MM.1S (cell line): ENCODE measurements around the gene CEP43.

Experiments
- DNase-seq: peaks from one replicate; pipeline ENCODE4 v3.0.0-alpha.2; 2015
- H2AFZ ChIP-seq: fragments of 300-600 bp; sonication (generic); 2 replicates; pipeline ENCODE4 v1.6.0; 2016; ENCODE audit warnings: antibody characterized with exemption, low read length
- H3F3A ChIP-seq: fragments of 300-600 bp; sonication (generic); 2 replicates; pipeline ENCODE4 v1.6.1; 2016; ENCODE audit warnings: mild to moderate bottlenecking, antibody characterized with exemption, low read length, moderate library complexity, mixed read lengths; ENCODE audit not compliant: insufficient read depth
- H3K27ac ChIP-seq: fragments of 300-600 bp; sonication (generic); 2 replicates; pipeline ENCODE4 v1.5.1; 2016; ENCODE audit warnings: mild to moderate bottlenecking, low read length
- H3K27me3 ChIP-seq: fragments of 300-600 bp; sonication (generic); replicated peaks from 2 replicates; pipeline ENCODE4 v1.6.0; 2016; ENCODE audit warnings: low read length; ENCODE audit not compliant: insufficient read depth
- H3K36me3 ChIP-seq: fragments of 300-600 bp; sonication (generic); replicated peaks from 2 replicates; pipeline ENCODE4 v1.6.1; 2016; ENCODE audit warnings: mild to moderate bottlenecking, low read length, mixed read lengths; ENCODE audit not compliant: insufficient read depth
- H3K4me1 ChIP-seq: fragments of 300-600 bp; sonication (generic); 2 replicates; pipeline ENCODE4 v1.6.1; 2016; ENCODE audit warnings: low read length, mixed read lengths
- H3K4me2 ChIP-seq: fragments of 300-600 bp; sonication (generic); 2 replicates; pipeline ENCODE4 v1.6.0; 2016; ENCODE audit warnings: low read depth, low read length
- H3K4me3 ChIP-seq: fragments of 300-600 bp; sonication (generic); 2 replicates; pipeline ENCODE4 v1.5.1; 2016; ENCODE audit warnings: low read length, mixed read lengths
- H3K79me2 ChIP-seq: fragments of 300-600 bp; sonication (generic); 2 replicates; pipeline ENCODE4 v1.6.1; 2016; ENCODE audit warnings: mixed run types, low read length, mixed read lengths
- H3K9ac ChIP-seq: fragments of 300-600 bp; sonication (generic); 2 replicates; pipeline ENCODE4 v1.6.1; 2016; ENCODE audit warnings: low read length, mixed read lengths
- H3K9me2 ChIP-seq: fragments of 300-600 bp; sonication (generic); replicated peaks from 2 replicates; pipeline ENCODE4 v1.6.1; 2016; ENCODE audit warnings: mild to moderate bottlenecking, low read length, mixed read lengths; ENCODE audit not compliant: insufficient read depth
- H3K9me3 ChIP-seq: fragments of 300-600 bp; sonication (generic); replicated peaks from 2 replicates; pipeline ENCODE4 v1.6.1; 2016; ENCODE audit warnings: mild to moderate bottlenecking, low read length, mixed read lengths; ENCODE audit not compliant: insufficient read depth
- H4K20me1 ChIP-seq: fragments of 300-600 bp; sonication (generic); 2 replicates; pipeline ENCODE4 v1.6.1; 2016; ENCODE audit warnings: mild to moderate bottlenecking, low read length, moderate library complexity, mixed read lengths; ENCODE audit not compliant: insufficient read depth
- CTCF ChIP-seq: fragments of 300-600 bp; sonication (generic); IDR thresholded peaks from 2 replicates; pipeline ENCODE4 v1.5.1; 2016; ENCODE audit warnings: antibody characterized with exemption, low read length, mixed read lengths
- EZH2 ChIP-seq: fragments of 300-600 bp; sonication (generic); optimal IDR thresholded peaks from 2 replicates; pipeline ENCODE3; 2017; ENCODE audit warnings: low read depth, mild to moderate bottlenecking, antibody characterized with exemption, low read length, mixed read lengths
- EZH2phosphoT487 ChIP-seq: fragments of 300-600 bp; sonication (generic); IDR thresholded peaks from 2 replicates; pipeline ENCODE4 v1.6.1; 2018; ENCODE audit warnings: antibody characterized with exemption, low read length

The CEP43 gene

GRCh38 chr6:166987448-166987847 is 11.7 kb upstream of the CEP43 start:
- H3K79me2 ChIP-seq, result no peaks in the 10 kb centered on the region
- H4K20me1 ChIP-seq, result no peaks in the 10 kb centered on the region
- H3K9me3 ChIP-seq, result no peaks in the 10 kb centered on the region
- no peak overlapping the region for H3K9ac ChIP-seq
- TF ChIP-seq EZH2phosphoT487, result no peak
- TF ChIP-seq EZH2, result no peak
- no peak for TF ChIP-seq CTCF
- H3K4me3 ChIP-seq, result no peak overlapping the region
- H3K4me2 ChIP-seq, result no peak overlapping the region
- H2AFZ ChIP-seq, result no peak overlapping the region
- H3K4me1 ChIP-seq, result no peaks in the 10 kb centered on the region
- H3K27ac ChIP-seq, result no peak overlapping the region
- H3F3A ChIP-seq, result no peaks in the 10 kb centered on the region
- H3K36me3 ChIP-seq, result no peaks in the 10 kb centered on the region
- no peak for DNase-seq
- no peaks in the 10 kb centered on the region for H3K9me2 ChIP-seq
- H3K27me3 ChIP-seq, result no peaks in the 10 kb centered on the region

DNA sequence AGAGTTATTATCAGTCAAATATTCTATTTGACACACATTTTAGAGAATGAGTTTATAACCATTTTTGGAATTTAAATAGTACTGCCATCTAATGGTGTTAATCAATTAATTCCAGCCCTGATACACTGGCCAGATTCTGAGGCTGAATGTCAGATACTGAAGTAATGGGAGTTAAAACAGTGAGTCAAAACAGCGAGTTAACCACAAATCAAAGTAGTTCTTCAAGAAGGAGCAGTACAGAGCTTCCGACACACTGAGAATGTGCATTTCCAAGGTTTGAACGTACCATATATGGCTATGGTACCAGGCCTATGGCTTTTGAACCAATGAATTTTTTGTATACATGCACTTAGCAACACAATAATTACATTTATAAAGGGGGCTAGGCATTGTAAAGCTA is 11.3 kb upstream of the CEP43 start:
- Histone ChIP-seq H3K9me3 (no peaks in the 10 kb centered on the region), H3K36me3 (no peaks in the 10 kb centered on the region)
- DNase-seq, result no peak

GRCh38 chr6:166988674-166989201 is 10.5 kb upstream of the CEP43 start:
- Histone ChIP-seq H3K4me3 (no peak overlapping the region), H3K27ac (no peak overlapping the region), H3K27me3 (no peaks in the 10 kb centered on the region), H3K9ac (no peak overlapping the region), H3K36me3 (no peaks in the 10 kb centered on the region), H3K4me1 (no peaks in the 10 kb centered on the region), H4K20me1 (no peaks in the 10 kb centered on the region), H3F3A (no peaks in the 10 kb centered on the region), H3K9me2 (no peaks in the 10 kb centered on the region), H3K9me3 (no peaks in the 10 kb centered on the region), H3K4me2 (no peak overlapping the region), H3K79me2 (no peaks in the 10 kb centered on the region), H2AFZ (no peak overlapping the region)
- no peak for DNase-seq
- TF ChIP-seq EZH2phosphoT487 (no peak), CTCF (no peak), EZH2 (no peak)

More for the DNA sequence above, 11.3 kb upstream of the CEP43 start:
- no peaks in the 10 kb centered on the region for H4K20me1 ChIP-seq
- H3F3A ChIP-seq, result no peaks in the 10 kb centered on the region
- no peak overlapping the region for H3K4me3 ChIP-seq
- no peaks in the 10 kb centered on the region for H3K9me2 ChIP-seq
- no peak overlapping the region for H3K4me2 ChIP-seq
- H3K4me1 ChIP-seq, result no peaks in the 10 kb centered on the region
- H3K79me2 ChIP-seq, result no peaks in the 10 kb centered on the region
- no peak overlapping the region for H3K27ac ChIP-seq
- H2AFZ ChIP-seq, result no peak overlapping the region
- no peaks in the 10 kb centered on the region for H3K27me3 ChIP-seq
- H3K9ac ChIP-seq, result no peak overlapping the region
- TF ChIP-seq EZH2phosphoT487 (no peak), EZH2 (no peak)

- no peaks in the 10 kb centered on the region for H3K79me2 ChIP-seq
- no peak for TF ChIP-seq EZH2phosphoT487
- TF ChIP-seq EZH2, result no peak
- peak; percentile 30 for TF ChIP-seq CTCF
- H3K9ac ChIP-seq, result no peak overlapping the region
- peak; percentile 11 for DNase-seq
- H3K9me2 ChIP-seq, result no peaks in the 10 kb centered on the region
- H2AFZ ChIP-seq, result no peak overlapping the region
- H3K4me1 ChIP-seq, result no peaks in the 10 kb centered on the region
- no peak overlapping the region for H3K27ac ChIP-seq
- no peaks in the 10 kb centered on the region for H4K20me1 ChIP-seq
- no peak overlapping the region for H3K4me3 ChIP-seq
- H3K4me2 ChIP-seq, result no peak overlapping the region
- no peaks in the 10 kb centered on the region for H3K9me3 ChIP-seq
- H3K27me3 ChIP-seq, result no peaks in the 10 kb centered on the region
- no peaks in the 10 kb centered on the region for H3K36me3 ChIP-seq
- no peaks in the 10 kb centered on the region for H3F3A ChIP-seq
These were observed 9.7 kb upstream of the CEP43 start for GRCh38 chr6:166989427-166990032.
